ENCODE measurements around the gene PDSS2. TPM values are rescaled to one million over a fixed set of nuclear protein-coding genes. Genes with fewer than 3 reads are reported as not detected.
A peak's percentile ranks its signal among the peaks of the same experiment; 100 is the strongest.

The PDSS2 gene
- total RNA-seq, 1 donor, result 12.5 TPM

GRCh38 chr6:107405002-107405401, 54.4 kb downstream of the PDSS2 start:
- no peak for TF ChIP-seq CTCF (IDR thresholded peaks at IDR 0.05; ENCODE audit: insufficient read depth, low read depth, low read length)
- no peak for DNase-seq (ENCODE audit: low read depth)
- no peak overlapping the region for H3K4me3 ChIP-seq (ENCODE audit: low read depth, low read length)

- no peak for TF ChIP-seq CTCF (IDR thresholded peaks at IDR 0.05; ENCODE audit: insufficient read depth, low read depth, low read length)
- DNase-seq (ENCODE audit: low read depth), result no peak
- H3K4me3 ChIP-seq (ENCODE audit: low read depth, low read length), result no peak overlapping the region
These were observed 56.8 kb downstream of the PDSS2 start for GRCh38 chr6:107402533-107402932.

GRCh38 chr6:107401573-107401972, 57.8 kb downstream of the PDSS2 start:
- no peak for TF ChIP-seq CTCF (IDR thresholded peaks at IDR 0.05; ENCODE audit: insufficient read depth, low read depth, low read length)
- no peak overlapping the region for H3K4me3 ChIP-seq (ENCODE audit: low read depth, low read length)
- DNase-seq (ENCODE audit: low read depth), result no peak

- no peak for DNase-seq (ENCODE audit: low read depth)
- TF ChIP-seq CTCF (IDR thresholded peaks at IDR 0.05; ENCODE audit: insufficient read depth, low read depth, low read length), result no peak
- H3K4me3 ChIP-seq (ENCODE audit: low read depth, low read length), result no peak overlapping the region
These were observed 58.7 kb downstream of the PDSS2 start for GRCh38 chr6:107400616-107401147.

- DNase-seq (ENCODE audit: low read depth), result no peak
- TF ChIP-seq CTCF (IDR thresholded peaks at IDR 0.05; ENCODE audit: insufficient read depth, low read depth, low read length), result no peak
- H3K4me3 ChIP-seq (ENCODE audit: low read depth, low read length), result no peak overlapping the region
These were observed 59.4 kb downstream of the PDSS2 start for GRCh38 chr6:107399935-107400334.

- DNase-seq (ENCODE audit: low read depth), result peak; percentile 17
- H3K4me3 ChIP-seq (ENCODE audit: low read depth, low read length), result no peak overlapping the region
- TF ChIP-seq CTCF (IDR thresholded peaks at IDR 0.05; ENCODE audit: insufficient read depth, low read depth, low read length), result no peak
These were observed 61.4 kb downstream of the PDSS2 start for GRCh38 chr6:107398001-107398400.

- no peak for DNase-seq (ENCODE audit: low read depth)
- no peak overlapping the region for H3K4me3 ChIP-seq (ENCODE audit: low read depth, low read length)
- no peak for TF ChIP-seq CTCF (IDR thresholded peaks at IDR 0.05; ENCODE audit: insufficient read depth, low read depth, low read length)
These were observed 63.2 kb downstream of the PDSS2 start for GRCh38 chr6:107396211-107396610.
